Cerebellar cortex (tissue), 1 donor: ENCODE measurements around the gene CD300LF.

ENCODE experiments used
- DNase-seq: peaks from one replicate; pipeline ENCODE4 v3.0.0-alpha.2; 2015; ENCODE audit warnings: low spot score

The CD300LF gene

GRCh38 chr17:74745548-74746177, 32.9 kb upstream of the CD300LF start:
- DNase-seq, result no peak

GRCh38 chr17:74744714-74745547, 32.2 kb upstream of the CD300LF start:
- DNase-seq, result peak; percentile 78

- no peak for DNase-seq
Measured at GRCh38 chr17:74744349-74744713, 31.6 kb upstream of the CD300LF start.

- no peak for DNase-seq
Measured at GRCh38 chr17:74743755-74744154, 31.0 kb upstream of the CD300LF start.

- no peak for DNase-seq
Measured at GRCh38 chr17:74742978-74743545, 30.3 kb upstream of the CD300LF start.

- DNase-seq, result no peak
Measured at GRCh38 chr17:74742153-74742515, 29.4 kb upstream of the CD300LF start.

- no peak for DNase-seq
Measured at GRCh38 chr17:74740641-74741387, 28.1 kb upstream of the CD300LF start.

- DNase-seq, result no peak
Measured at GRCh38 chr17:74740173-74740572, 27.4 kb upstream of the CD300LF start.

GRCh38 chr17:74739227-74739831, 26.6 kb upstream of the CD300LF start:
- no peak for DNase-seq

- no peak for DNase-seq
Measured at GRCh38 chr17:74738051-74738996, 25.6 kb upstream of the CD300LF start.

GRCh38 chr17:74737299-74738050, 24.8 kb upstream of the CD300LF start:
- no peak for DNase-seq

GRCh38 chr17:74736513-74737298, 24.0 kb upstream of the CD300LF start, which contains the start of gene RAB37:
TSS of gene RAB37 (plus strand) at chr17:74737256. CDS start at chr17:74737273, 17 bp downstream.
- DNase-seq, result no peak

- no peak for DNase-seq
Measured at GRCh38 chr17:74734256-74734655, 21.5 kb upstream of the CD300LF start.

- no peak for DNase-seq
Measured at GRCh38 chr17:74733365-74734122, 20.8 kb upstream of the CD300LF start.

- no peak for DNase-seq
Measured at GRCh38 chr17:74732042-74732867, 19.5 kb upstream of the CD300LF start.

- DNase-seq, result no peak
Measured at GRCh38 chr17:74731347-74731605, 18.6 kb upstream of the CD300LF start.

GRCh38 chr17:74730491-74731346, 18.0 kb upstream of the CD300LF start:
- DNase-seq, result no peak
